ENCODE measurements around the gene BACH2.
"Not testable (repeated sequence)": the region's sequence is repeated elsewhere in the genome, so short reads cannot be mapped to it uniquely, and the experiment has no call there.

The BACH2 gene

GRCh38 chr6:90068264-90068663 is 228.4 kb downstream of the BACH2 start:
- no peak overlapping the region for H3K4me3 ChIP-seq (ENCODE audit: low read depth, low read length)
- TF ChIP-seq, protein P1, sequence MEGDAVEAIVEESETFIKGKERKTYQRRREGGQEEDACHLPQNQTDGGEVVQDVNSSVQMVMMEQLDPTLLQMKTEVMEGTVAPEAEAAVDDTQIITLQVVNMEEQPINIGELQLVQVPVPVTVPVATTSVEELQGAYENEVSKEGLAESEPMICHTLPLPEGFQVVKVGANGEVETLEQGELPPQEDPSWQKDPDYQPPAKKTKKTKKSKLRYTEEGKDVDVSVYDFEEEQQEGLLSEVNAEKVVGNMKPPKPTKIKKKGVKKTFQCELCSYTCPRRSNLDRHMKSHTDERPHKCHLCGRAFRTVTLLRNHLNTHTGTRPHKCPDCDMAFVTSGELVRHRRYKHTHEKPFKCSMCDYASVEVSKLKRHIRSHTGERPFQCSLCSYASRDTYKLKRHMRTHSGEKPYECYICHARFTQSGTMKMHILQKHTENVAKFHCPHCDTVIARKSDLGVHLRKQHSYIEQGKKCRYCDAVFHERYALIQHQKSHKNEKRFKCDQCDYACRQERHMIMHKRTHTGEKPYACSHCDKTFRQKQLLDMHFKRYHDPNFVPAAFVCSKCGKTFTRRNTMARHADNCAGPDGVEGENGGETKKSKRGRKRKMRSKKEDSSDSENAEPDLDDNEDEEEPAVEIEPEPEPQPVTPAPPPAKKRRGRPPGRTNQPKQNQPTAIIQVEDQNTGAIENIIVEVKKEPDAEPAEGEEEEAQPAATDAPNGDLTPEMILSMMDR (IDR thresholded peaks at IDR 0.05; ENCODE audit: insufficient read depth, low read depth, low read length, missing control alignments): no peak
- no peak for DNase-seq (ENCODE audit: low read depth)

DNA sequence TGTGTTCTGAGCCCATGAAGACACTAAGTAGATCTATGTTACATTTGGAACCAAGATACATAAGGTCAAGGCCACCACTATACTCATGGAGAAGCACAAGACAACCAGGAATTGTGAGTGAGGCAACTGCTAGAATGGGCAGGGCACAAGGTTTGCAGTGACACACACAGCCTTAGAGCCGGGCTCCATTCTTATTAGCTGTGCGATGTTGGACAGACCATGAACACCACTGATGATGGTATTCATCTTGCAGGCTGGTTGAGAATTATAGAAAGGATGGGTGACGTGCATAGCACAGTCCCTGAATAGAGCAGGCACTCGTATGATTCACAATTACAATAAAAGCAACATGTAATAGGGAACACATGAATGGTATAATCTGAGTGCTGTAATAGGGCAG is 229.9 kb downstream of the BACH2 start:
- no peak overlapping the region for H3K4me3 ChIP-seq (ENCODE audit: low read depth, low read length)
- DNase-seq (ENCODE audit: low read depth): no peak
- TF ChIP-seq, protein P1 (IDR thresholded peaks at IDR 0.05; ENCODE audit: insufficient read depth, low read depth, low read length, missing control alignments): no peak

- TF ChIP-seq, protein P1 (IDR thresholded peaks at IDR 0.05; ENCODE audit: insufficient read depth, low read depth, low read length, missing control alignments): no peak
- no peak for DNase-seq (ENCODE audit: low read depth)
- no peak overlapping the region for H3K4me3 ChIP-seq (ENCODE audit: low read depth, low read length)
Measured at GRCh38 chr6:90065173-90065572, 231.5 kb downstream of the BACH2 start.

DNA sequence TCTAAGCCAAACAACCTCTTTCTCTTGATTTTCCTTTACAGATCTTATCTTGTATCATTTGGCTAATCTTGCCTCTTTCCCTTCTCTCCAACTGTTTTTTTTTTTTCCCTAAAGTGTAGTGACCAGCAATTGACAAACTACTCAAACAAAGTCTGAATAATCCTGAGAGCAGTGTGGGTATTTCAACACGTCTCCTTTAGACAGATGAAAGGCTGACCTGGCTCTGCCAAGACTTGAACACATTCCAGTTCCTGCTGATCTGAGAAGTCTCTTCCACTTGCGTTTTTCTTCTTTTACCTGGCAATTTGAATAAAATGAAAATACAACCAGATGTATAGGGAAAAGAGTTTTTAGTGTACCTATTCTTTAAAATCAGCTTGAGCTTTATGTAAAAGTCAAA is 234.0 kb downstream of the BACH2 start:
- TF ChIP-seq, protein P1 (IDR thresholded peaks at IDR 0.05; ENCODE audit: insufficient read depth, low read depth, low read length, missing control alignments): no peak
- no peak overlapping the region for H3K4me3 ChIP-seq (ENCODE audit: low read depth, low read length)
- no peak for DNase-seq (ENCODE audit: low read depth)

DNA sequence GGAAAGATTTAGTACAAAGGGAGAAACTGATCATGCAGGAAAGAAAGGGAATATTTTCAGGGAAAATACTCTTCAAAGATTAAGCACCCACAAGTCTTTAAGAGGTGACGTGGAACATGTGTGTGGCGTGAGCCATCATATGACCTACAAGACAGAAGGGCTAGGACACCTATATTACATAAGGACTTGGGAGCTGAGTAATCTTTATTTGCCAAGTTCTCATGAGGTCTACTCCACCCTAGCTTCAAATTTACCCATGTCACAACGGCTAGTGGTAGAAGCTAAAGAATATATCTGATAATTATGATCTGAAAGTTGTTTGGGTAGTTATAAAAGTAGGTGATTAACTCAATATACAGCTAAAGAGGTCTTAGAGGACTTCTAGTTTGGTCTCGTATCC is 234.6 kb downstream of the BACH2 start:
- TF ChIP-seq, protein P1 (IDR thresholded peaks at IDR 0.05; ENCODE audit: insufficient read depth, low read depth, low read length, missing control alignments): no peak
- DNase-seq (ENCODE audit: low read depth): no peak

GRCh38 chr6:90059178-90059577 is 237.5 kb downstream of the BACH2 start:
- not testable (repeated sequence) for H3K4me3 ChIP-seq (ENCODE audit: low read depth, low read length); DNase-seq (ENCODE audit: low read depth)

More for the DNA sequence above, 234.6 kb downstream of the BACH2 start:
- no peak overlapping the region for H3K4me3 ChIP-seq (ENCODE audit: low read depth, low read length)

GRCh38 chr6:90055924-90056323 is 240.7 kb downstream of the BACH2 start:
- not testable (repeated sequence) for DNase-seq (ENCODE audit: low read depth); H3K4me3 ChIP-seq (ENCODE audit: low read depth, low read length)

- not testable (repeated sequence) for DNase-seq (ENCODE audit: low read depth)
Measured at GRCh38 chr6:90054193-90054592, 242.4 kb downstream of the BACH2 start.

GRCh38 chr6:90053614-90054013 is 243.0 kb downstream of the BACH2 start:
- DNase-seq (ENCODE audit: low read depth): no peak
- H3K4me3 ChIP-seq (ENCODE audit: low read depth, low read length): no peak overlapping the region
- TF ChIP-seq, protein P1 (IDR thresholded peaks at IDR 0.05; ENCODE audit: insufficient read depth, low read depth, low read length, missing control alignments): no peak

More at GRCh38 chr6:90054193-90054592, 242.4 kb downstream of the BACH2 start:
- H3K4me3 ChIP-seq (ENCODE audit: low read depth, low read length): not testable (repeated sequence)
